Neuronal stem cell (in vitro differentiated cells): ENCODE data around the gene PTPN23.
A peak's percentile ranks its signal among the peaks of the same experiment; 100 is the strongest.

Experiments
- DNase-seq: peaks from one replicate; pipeline ENCODE4 v3.0.0-alpha.2; 2013; ENCODE audit warnings: low spot score
- H2AFZ ChIP-seq: one replicate; pipeline ENCODE4 v1.6.1; 2013; ENCODE audit warnings: mild to moderate bottlenecking, low read length, inconsistent platforms
- H2AK5ac ChIP-seq: 2 replicates; pipeline ENCODE4 v1.6.1; 2013; ENCODE audit warnings: low read depth, mild to moderate bottlenecking, inconsistent platforms, low read length, moderate library complexity, mixed read lengths
- H2BK120ac ChIP-seq: 2 replicates; pipeline ENCODE4 v1.6.1; 2013; ENCODE audit warnings: low read depth, mild to moderate bottlenecking, inconsistent platforms, low read length, moderate library complexity, mixed read lengths
- H2BK12ac ChIP-seq: one replicate; pipeline ENCODE4 v1.6.1; 2013; ENCODE audit warnings: low read length, inconsistent platforms
- H2BK15ac ChIP-seq: 2 replicates; pipeline ENCODE4 v1.6.1; 2013; ENCODE audit warnings: mild to moderate bottlenecking, low read length, inconsistent platforms, mixed read lengths
- H2BK5ac ChIP-seq: one replicate; pipeline ENCODE4 v1.6.1; 2013; ENCODE audit warnings: inconsistent platforms, mild to moderate bottlenecking, low read length, moderate library complexity
- H3K14ac ChIP-seq: one replicate; pipeline ENCODE4 v1.6.1; 2013; ENCODE audit warnings: low read length, inconsistent platforms
- H3K18ac ChIP-seq: 2 replicates; pipeline ENCODE4 v1.6.1; 2013; ENCODE audit warnings: low read length, inconsistent platforms
- H3K23ac ChIP-seq: 2 replicates; pipeline ENCODE4 v1.6.1; 2013; ENCODE audit warnings: low read depth, mild to moderate bottlenecking, mixed read lengths, low read length, inconsistent platforms; ENCODE audit not compliant: poor library complexity
- H3K27ac ChIP-seq: replicated peaks from 3 replicates; pipeline ENCODE4 v1.5.1; 2013; ENCODE audit warnings: low read length, inconsistent platforms
- H3K27me3 ChIP-seq, 3 experiments: 2 replicates each; pipeline ENCODE4 v1.6.1; 2013; ENCODE audit warnings: low read length in 3 of 3, mild to moderate bottlenecking in 2 of 3, inconsistent platforms in 1 of 3, low read depth in 1 of 3, mixed read lengths in 1 of 3, moderate library complexity in 1 of 3; ENCODE audit not compliant: control insufficient read depth in 3 of 3, insufficient read depth in 3 of 3
- H3K36me3 ChIP-seq, 2 donors: replicated peaks in 1 of 2; 2 replicates each; pipeline ENCODE4 v1.6.1; 2013; ENCODE audit warnings: low read length in 2 of 2; ENCODE audit not compliant: control insufficient read depth in 2 of 2, insufficient read depth in 2 of 2
- H3K4ac ChIP-seq: 2 replicates; pipeline ENCODE4 v1.6.1; 2013; ENCODE audit warnings: inconsistent platforms, mild to moderate bottlenecking, low read length, moderate library complexity
- H3K4me1 ChIP-seq, 2 donors: 1 replicate in 1 of 2; 2 replicates in 1 of 2; pipeline ENCODE4 v1.6.1; 2013; ENCODE audit warnings: low read length in 2 of 2, low read depth in 1 of 2; ENCODE audit not compliant: control insufficient read depth in 2 of 2, insufficient read depth in 1 of 2
- H3K4me2 ChIP-seq: one replicate; pipeline ENCODE4 v1.6.1; 2013; ENCODE audit warnings: mild to moderate bottlenecking, low read length, inconsistent platforms; ENCODE audit not compliant: insufficient read depth, poor library complexity, severe bottlenecking
- H3K4me3 ChIP-seq, 2 donors: 2 replicates each; pipeline ENCODE4 v1.5.1; 2013; ENCODE audit warnings: low read length in 2 of 2, mild to moderate bottlenecking in 2 of 2, inconsistent platforms in 1 of 2, moderate library complexity in 1 of 2
- H3K79me1 ChIP-seq: one replicate; pipeline ENCODE4 v1.6.1; 2013; ENCODE audit warnings: low read depth, mild to moderate bottlenecking, inconsistent platforms, low read length, moderate library complexity
- H3K9ac ChIP-seq: one replicate; pipeline ENCODE4 v1.6.1; 2013; ENCODE audit warnings: mild to moderate bottlenecking, low read depth, low read length, inconsistent platforms; ENCODE audit not compliant: poor library complexity
- H3K9me3 ChIP-seq, 2 donors: replicated peaks in 1 of 2; 2 replicates each; pipeline versions ENCODE3 to v1.6.1; 2013; ENCODE audit warnings: low read length in 2 of 2, mild to moderate bottlenecking in 2 of 2, inconsistent platforms in 1 of 2, low read depth in 1 of 2, mixed read lengths in 1 of 2, moderate library complexity in 1 of 2; ENCODE audit not compliant: control insufficient read depth in 2 of 2, insufficient read depth in 1 of 2
- H4K8ac ChIP-seq: one replicate; pipeline ENCODE4 v1.6.1; 2013; ENCODE audit warnings: low read depth, mild to moderate bottlenecking, inconsistent platforms, low read length, moderate library complexity
- H4K91ac ChIP-seq: one replicate; pipeline ENCODE4 v1.6.1; 2013; ENCODE audit warnings: low read length, low read depth, mild to moderate bottlenecking, inconsistent platforms; ENCODE audit not compliant: poor library complexity
- WGBS, 2 donors: extraction: QIAGEN DNeasy Blood & Tissue Kit; methylation state at CpG; one replicate each; pipeline ENCODE4 v1.1.7; 2013; ENCODE audit warnings: missing lambda C conversion rate in 2 of 2, mixed read lengths in 1 of 2; ENCODE audit not compliant: insufficient read length in 2 of 2, insufficient replicate concordance in 1 of 2; ENCODE audit errors: extremely low coverage in 2 of 2; 5-methylcytosine and 5-hydroxymethylcytosine counted together

The PTPN23 gene

DNA sequence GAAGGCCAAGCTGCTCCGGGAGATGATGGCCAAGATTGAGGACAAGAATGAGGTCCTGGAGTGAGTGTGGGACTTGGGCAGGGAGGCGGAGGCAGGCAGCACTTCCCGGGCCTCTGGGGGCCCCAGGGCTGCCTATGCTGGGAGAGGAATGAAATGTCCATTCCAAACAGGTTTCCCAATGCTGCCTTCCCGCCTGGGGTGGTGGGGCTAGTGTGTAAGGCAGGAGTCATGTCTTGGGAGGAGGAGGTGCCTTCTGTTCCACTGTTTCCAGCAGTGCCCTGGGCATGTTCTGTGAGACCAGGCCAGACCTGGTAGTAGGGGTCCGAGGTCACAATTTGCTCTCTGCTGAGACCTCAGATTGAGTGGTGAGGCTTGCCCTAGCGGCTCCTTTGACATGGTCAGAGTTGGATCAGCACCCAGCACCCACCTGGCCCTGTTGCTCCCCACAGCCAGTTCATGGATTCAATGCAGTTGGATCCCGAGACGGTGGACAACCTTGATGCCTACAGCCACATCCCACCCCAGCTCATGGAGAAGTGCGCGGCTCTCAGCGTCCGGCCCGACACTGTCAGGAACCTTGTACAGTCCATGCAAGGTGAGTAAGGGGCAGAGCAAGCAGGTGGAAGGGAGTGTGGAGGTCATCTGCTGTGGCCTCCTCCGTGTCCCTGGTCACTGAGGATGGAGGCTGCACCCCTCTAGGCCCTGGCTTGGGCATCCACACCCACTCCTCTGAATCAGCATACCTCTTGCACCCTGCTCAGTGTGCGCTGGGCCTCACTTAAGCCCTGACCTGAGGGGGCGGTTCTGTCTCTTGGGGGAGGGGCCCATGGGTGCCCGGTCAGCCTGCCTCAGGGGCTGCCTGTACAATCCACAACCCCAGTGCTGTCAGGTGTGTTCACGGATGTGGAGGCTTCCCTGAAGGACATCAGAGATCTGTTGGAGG lies 27.3 kb downstream of the PTPN23 start:
- no peak overlapping the region for H2BK120ac ChIP-seq
- no peak overlapping the region for H3K27ac ChIP-seq
- peaks cover 44 to 80% of the 10 kb centered on the region in 2 donors for H3K36me3 ChIP-seq
- peaks cover 7% of the 10 kb centered on the region for H3K79me1 ChIP-seq
- H2BK12ac ChIP-seq: no peak overlapping the region
- H3K4me1 ChIP-seq: peaks cover 7 to 9% of the 10 kb centered on the region in 2 donors
- H4K91ac ChIP-seq: no peak overlapping the region
- H2AFZ ChIP-seq: no peak overlapping the region
- H3K14ac ChIP-seq: no peak overlapping the region
- H2BK5ac ChIP-seq: peak overlapping the region; percentile 82
- no peak overlapping the region for H4K8ac ChIP-seq
- no CpG with 5 or more reads among the region's 18 CpGs for WGBS, 2 donors
- no peak overlapping the region for H2AK5ac ChIP-seq
- no peak overlapping the region for H3K23ac ChIP-seq
- H3K4ac ChIP-seq: no peak overlapping the region
- no peak overlapping the region for H3K9ac ChIP-seq
- no peak overlapping the region for H3K4me3 ChIP-seq
- no peaks in the 10 kb centered on the region for H3K27me3 ChIP-seq
- H3K4me2 ChIP-seq: no peak overlapping the region
- no peak overlapping the region for H2BK15ac ChIP-seq
- DNase-seq: no peak
- no peak overlapping the region for H3K18ac ChIP-seq
- H3K9me3 ChIP-seq: peaks cover 0 to 2% of the 10 kb centered on the region in 2 donors

- peaks cover 7 to 9% of the 10 kb centered on the region in 2 donors for H3K4me1 ChIP-seq
- no peak for DNase-seq
- no peak overlapping the region for H2BK5ac ChIP-seq
- H3K27me3 ChIP-seq: no peaks in the 10 kb centered on the region
- H3K79me1 ChIP-seq: peaks cover 7% of the 10 kb centered on the region
- H4K8ac ChIP-seq: no peak overlapping the region
- H3K18ac ChIP-seq: no peak overlapping the region
- no CpG with 5 or more reads among the region's 15 CpGs for WGBS, 2 donors
- H2AFZ ChIP-seq: no peak overlapping the region
- no peak overlapping the region for H3K4me2 ChIP-seq
- peaks cover 49 to 81% of the 10 kb centered on the region in 2 donors for H3K36me3 ChIP-seq
- H3K4ac ChIP-seq: no peak overlapping the region
- H2BK12ac ChIP-seq: peak overlapping the region; percentile 6
- H3K9ac ChIP-seq: peak overlapping the region; percentile 44
- no peak overlapping the region for H4K91ac ChIP-seq
- no peak overlapping the region for H3K4me3 ChIP-seq
- H3K27ac ChIP-seq: no peak overlapping the region
- H3K14ac ChIP-seq: no peak overlapping the region
- H2BK15ac ChIP-seq: no peak overlapping the region
- H3K23ac ChIP-seq: no peak overlapping the region
- no peak overlapping the region for H2BK120ac ChIP-seq
- H2AK5ac ChIP-seq: no peak overlapping the region
- H3K9me3 ChIP-seq: peaks cover 0 to 2% of the 10 kb centered on the region in 2 donors
These were observed 28.0 kb downstream of the PTPN23 start for GRCh38 chr3:47408839-47409229.

- H4K91ac ChIP-seq: no peak overlapping the region
- DNase-seq: no peak
- H3K4me2 ChIP-seq: no peak overlapping the region
- peaks cover 54 to 86% of the 10 kb centered on the region in 2 donors for H3K36me3 ChIP-seq
- H2AFZ ChIP-seq: no peak overlapping the region
- H2BK120ac ChIP-seq: no peak overlapping the region
- no peak overlapping the region for H2BK5ac ChIP-seq
- H3K9ac ChIP-seq: no peak overlapping the region
- no peak overlapping the region for H3K4ac ChIP-seq
- H2AK5ac ChIP-seq: no peak overlapping the region
- no peak overlapping the region for H3K27ac ChIP-seq
- no peak overlapping the region for H2BK12ac ChIP-seq
- peaks cover 7 to 9% of the 10 kb centered on the region in 2 donors for H3K4me1 ChIP-seq
- no CpG with 5 or more reads among the region's 15 CpGs for WGBS, 2 donors
- H3K79me1 ChIP-seq: peaks cover 7% of the 10 kb centered on the region
- H4K8ac ChIP-seq: no peak overlapping the region
- peak overlapping the region; percentile 31 for H3K23ac ChIP-seq
- no peak overlapping the region for H2BK15ac ChIP-seq
- H3K27me3 ChIP-seq: no peaks in the 10 kb centered on the region
- peaks cover 0 to 2% of the 10 kb centered on the region in 2 donors for H3K9me3 ChIP-seq
- H3K14ac ChIP-seq: no peak overlapping the region
- H3K18ac ChIP-seq: no peak overlapping the region
- no peak overlapping the region for H3K4me3 ChIP-seq
These were observed 28.5 kb downstream of the PTPN23 start for GRCh38 chr3:47409284-47409683.

GRCh38 chr3:47409688-47410416 lies 29.0 kb downstream of the PTPN23 start:
- Histone ChIP-seq H2AK5ac (no peak overlapping the region), H4K8ac (no peak overlapping the region), H2BK5ac (peak overlapping the region; percentile 39), H3K4me2 (no peak overlapping the region), H3K27me3 (no peaks in the 10 kb centered on the region), H3K9ac (no peak overlapping the region), H2BK12ac (no peak overlapping the region), H3K18ac (no peak overlapping the region), H2BK15ac (no peak overlapping the region), H3K4me3 (no peak overlapping the region), H3K23ac (peak overlapping the region; percentile 31), H3K9me3 (peaks cover 0 to 2% of the 10 kb centered on the region in 2 donors), H2AFZ (no peak overlapping the region), H4K91ac (no peak overlapping the region), H2BK120ac (no peak overlapping the region), H3K79me1 (peaks cover 7% of the 10 kb centered on the region), H3K14ac (no peak overlapping the region), H3K4ac (no peak overlapping the region), H3K27ac (no peak overlapping the region), H3K36me3 (peaks cover 59 to 86% of the 10 kb centered on the region in 2 donors), H3K4me1 (peaks cover 3% of the 10 kb centered on the region in 2 donors)
- WGBS, 2 donors: no CpG with 5 or more reads among the region's 26 CpGs
- DNase-seq: no peak
